CD4-positive, alpha-beta T cell treated with Interferon gamma for 1 hour (primary cell): ENCODE data around the gene USP13.

ENCODE experiments used
- DNase-seq: peaks from one replicate; pipeline ENCODE4 v3.0.0-alpha.2; 2020

The USP13 gene

DNA sequence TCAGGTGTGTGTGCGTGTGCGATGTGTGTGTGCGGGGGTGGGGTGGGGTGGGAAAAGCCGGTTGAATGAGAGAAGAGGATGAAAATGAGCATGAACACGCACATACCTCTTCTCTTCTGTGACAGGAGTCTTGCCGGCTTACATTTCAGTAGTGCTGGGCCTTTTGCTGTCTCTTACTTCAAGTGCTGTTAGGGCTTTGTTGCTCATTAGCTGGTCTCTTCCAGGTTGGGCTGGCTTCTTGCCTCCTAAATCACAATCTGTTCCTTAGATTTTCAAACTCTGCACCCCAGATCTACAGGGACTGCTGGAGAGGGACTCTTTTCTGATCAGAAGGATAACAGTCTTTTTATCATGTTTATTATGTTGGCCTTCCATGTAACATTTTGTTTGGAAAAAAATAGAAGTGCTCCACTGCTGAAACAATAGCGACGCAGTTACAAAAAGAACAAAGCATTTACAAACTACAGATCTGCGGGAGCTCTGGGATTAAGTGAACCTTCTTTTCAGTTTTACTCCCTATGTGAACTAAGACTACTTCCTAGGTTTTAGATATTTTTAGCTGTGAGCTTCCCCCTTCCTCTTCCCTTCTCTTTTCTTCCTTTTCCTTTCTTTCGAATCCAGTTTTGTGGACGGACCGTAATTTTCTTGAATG lies 48.5 kb downstream of the USP13 start:
- DNase-seq, result no peak

DNA sequence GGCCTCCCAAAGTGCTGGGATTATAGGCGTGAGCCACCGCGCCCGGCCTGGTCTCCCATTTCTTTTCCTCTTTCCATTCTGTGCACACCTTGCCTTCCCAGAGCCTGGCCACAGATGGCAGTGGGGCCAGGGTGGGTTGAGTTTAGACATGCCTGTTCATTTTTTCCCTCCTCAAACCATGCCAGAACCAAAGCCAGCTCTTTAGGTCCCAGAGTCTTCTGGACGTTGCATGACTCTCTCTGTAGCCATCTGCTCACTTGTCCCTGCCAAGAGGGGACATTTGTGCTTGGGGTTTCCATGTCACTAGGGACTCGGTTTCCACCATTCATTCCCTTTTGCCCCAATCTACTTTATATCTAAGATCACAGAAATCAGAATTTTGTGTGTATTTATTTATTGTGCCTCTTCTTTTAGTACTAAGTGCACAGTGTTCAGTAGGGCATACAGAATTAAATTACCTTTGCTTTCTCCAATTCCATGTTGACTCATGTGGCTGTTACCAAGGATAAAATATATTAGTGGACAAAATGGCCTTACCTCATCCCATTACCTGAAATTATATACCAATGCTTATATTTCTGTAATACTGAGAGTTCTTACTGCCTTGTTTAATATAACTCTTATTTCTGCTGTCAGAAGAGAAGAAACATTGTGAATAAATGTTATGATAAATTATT lies 49.6 kb downstream of the USP13 start:
- DNase-seq, result no peak

DNA sequence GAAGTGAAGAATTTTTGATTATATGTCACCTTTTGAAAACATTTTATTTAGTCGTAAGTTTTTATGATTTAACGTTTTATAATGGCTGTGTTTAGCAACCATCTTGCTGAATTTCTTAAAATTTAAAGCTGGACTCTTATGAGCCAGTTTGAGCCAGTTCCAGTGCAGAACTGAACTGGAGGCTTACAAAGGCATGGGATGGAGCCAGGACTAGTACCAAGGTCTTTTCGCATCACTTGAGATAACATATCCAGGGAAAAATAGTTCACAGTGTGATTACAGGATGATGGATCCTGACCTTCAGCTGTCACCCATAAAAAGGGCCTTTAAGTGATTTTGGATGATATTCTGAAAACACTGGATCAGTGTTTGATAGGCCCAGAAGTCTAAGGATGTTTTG lies 51.0 kb downstream of the USP13 start:
- no peak for DNase-seq

DNA sequence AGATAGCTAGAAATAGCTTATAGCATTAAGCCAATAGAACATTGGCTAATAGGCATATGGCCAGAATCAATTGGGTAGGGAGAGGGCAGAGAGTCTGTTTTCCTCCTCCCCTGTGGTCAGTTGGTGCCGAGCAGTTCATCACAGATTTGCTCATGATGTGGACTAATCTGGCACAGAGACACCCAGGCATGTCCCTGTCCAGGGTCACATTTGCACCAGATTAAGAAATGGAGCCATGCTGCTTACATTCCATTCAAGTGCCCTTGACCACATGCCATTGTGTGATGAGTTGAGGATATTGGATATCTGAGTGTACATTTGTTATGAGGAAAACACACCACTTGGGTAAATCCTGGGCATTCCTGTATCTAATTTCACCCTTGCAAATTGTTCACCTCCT lies 53.4 kb downstream of the USP13 start:
- no peak for DNase-seq

DNA sequence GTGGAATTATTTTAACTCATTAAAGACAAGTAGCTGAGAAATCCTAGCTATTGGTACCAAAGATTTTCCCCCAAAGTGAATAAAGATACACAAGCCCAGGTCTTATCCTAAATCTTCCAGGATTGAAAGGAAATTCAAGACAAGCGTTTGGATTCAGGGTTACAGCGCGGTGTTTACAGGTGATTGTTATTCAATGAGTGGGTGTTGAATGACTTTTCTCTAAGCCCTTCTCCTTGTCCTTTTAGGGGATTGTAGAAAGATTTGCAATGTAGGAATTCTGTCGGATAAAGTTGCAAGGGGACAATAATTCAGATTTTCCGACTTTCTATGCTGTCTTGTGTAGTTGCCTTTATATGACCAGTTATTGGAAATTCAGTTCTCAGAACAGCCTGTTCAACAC lies 57.2 kb downstream of the USP13 start:
- no peak for DNase-seq

DNA sequence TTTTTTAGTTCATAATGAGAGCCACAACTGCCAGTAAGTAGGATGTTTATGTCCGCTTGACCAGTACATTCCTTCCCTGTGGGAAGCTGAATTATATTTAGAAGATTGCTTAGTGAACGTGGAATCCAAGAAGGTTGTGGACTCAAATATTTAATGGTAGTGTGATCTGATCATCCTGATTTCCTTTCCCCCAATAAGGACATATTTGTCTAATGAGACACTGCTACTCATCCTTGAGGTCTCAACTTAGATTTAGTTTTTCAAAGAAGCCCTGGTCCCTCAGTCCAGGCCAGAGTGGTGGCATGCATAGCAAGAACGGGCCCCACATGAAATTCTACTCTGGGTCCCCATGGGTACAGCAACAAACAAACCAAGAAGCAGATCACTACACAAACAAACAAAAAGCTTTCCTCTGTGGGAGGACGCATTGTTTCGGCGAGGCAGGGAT lies 60.8 kb downstream of the USP13 start:
- DNase-seq, result no peak

DNA sequence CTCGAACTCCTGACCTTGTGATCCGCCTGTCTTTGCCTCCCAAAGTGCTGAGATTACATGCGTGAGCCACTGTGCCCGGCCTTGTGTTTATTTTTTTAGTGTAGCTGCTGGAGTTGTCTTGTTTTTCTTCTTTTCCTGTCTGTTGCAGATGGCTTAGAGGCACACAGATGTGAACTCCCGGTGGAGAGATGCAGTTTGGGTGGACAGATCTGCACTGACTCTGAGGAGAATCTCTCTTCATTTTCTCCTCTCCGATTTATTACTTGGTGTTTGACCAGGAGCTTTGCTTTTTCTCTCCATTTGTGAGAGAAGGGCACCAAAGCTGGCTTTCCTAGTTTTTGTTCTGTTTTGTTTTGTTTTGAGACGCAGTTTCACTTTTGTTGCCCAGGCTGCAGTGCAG lies 62.7 kb downstream of the USP13 start:
- no peak for DNase-seq

DNA sequence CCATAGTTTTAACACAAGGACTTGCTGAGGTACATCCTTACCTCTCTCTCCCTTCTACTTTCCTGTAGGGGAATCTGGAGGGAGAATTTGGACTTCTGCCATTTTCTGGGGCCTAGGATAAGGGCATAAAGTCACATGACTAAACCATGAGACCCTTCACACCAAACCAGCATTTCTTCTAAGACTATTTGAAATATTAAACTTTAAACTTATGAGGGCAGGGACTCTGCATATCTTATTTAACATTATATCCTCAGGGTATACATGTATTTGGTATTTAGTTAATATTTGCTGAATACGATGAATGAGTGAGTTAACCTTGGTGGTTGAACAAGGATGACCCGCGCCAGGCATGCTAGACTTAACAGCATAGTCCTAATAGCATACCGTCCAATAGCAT lies 63.4 kb downstream of the USP13 start:
- no peak for DNase-seq

DNA sequence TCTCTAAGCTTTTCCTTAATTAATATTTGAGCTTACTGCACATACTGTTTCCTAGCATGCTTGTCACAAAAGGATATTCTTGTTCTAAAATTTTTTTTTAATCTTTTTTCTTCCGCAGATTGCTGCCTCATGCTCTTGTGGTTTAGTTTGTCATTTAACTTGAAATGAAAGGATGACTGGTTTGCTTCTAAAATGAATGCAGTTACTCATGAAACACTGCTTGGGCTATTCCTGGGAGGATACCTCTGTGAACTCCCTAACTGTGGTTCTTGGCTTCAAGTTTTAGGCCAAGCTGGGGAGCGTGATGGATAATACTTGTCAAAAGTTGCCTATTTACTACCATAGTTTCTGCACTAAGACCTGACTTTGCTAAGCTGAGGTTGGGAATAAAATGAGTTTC lies 64.0 kb downstream of the USP13 start:
- no peak for DNase-seq

DNA sequence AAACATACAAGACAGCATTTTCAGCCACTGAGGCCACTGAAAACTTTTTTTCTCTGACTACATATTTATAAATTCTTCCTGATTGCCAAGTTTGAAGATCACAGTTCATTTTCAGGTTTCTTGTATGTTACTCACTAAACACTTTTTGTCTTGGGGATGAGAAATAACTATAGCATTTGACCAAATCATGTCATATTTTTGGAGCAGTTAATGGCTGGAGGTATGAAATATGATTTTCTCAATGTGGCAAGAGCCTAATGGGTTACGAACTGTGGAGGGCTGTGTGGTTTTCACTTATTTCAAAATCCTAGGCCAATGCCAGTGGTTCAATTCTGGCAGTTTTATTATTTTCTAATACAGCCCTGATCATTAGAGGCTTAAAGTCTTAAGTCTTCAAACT lies 64.4 kb downstream of the USP13 start:
- no peak for DNase-seq

DNA sequence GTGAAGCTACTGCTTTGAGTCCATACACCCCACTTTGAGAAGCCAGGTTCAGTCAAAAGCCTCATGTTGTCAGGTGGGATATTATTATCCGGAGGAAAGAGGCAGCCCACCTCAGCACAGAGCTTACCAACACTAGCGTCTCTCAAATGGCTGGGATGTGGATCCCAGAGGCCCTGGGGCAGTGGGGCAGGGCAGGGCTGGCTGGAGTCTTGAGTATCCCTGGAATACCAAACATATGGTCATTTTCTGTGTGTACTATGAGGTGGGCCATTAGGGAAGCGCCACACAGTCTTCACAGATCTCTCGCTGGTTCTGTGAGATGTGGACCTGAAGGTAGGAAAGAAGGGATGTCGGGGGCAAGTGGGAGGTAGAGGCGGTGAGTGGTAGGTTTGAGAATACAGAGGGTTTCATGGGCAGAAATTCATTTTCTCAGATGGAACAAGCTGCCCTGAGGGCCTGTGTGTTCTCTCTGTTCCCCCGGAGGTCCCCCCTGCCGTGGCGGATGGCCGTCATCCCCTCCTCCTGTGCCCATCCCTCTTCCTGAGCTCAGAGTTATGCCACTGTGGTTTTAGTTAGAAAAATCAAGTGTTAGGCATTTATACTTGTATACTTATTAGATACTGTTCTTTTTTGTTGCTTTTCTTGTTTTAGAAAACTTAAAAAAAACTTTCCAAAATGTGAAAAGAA lies 66.4 kb downstream of the USP13 start:
- no peak for DNase-seq

DNA sequence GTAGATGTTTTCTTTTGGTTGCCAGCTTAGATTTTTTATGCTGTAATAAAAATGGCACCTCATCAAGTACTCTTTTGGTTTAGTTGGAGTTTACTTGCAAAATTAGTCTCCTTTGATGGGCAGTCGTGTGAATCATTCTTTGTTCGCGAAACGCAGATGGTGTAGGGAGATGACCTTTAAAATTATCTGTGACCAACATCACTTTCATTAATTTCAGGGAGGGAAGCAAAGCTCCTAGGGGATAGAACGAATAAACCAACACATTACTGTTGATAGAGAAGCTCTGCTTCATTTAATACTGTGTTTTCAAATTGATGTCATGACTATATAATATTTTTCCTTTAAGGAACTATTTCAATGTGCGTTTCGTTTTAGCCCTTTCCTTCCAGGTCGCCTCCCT lies 67.4 kb downstream of the USP13 start:
- no peak for DNase-seq

DNA sequence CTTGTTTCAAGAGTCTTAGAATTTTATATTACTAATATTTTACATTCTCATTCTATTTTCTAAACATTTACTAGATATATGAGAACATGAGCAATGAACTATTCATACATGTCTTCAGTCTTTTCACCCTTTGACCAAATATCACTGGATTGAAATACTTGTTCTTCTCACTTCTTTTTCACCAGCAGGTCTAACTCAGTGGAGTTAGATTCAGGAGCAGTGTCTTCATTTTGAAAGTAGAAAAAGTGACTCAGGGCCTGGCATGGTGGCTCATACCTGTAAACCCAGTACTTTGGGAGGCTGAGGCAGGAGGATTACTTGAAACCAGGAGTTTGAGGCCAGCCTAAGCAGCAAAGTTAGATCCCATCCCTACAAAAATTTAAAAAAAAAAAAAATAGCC lies 70.8 kb downstream of the USP13 start:
- no peak for DNase-seq

DNA sequence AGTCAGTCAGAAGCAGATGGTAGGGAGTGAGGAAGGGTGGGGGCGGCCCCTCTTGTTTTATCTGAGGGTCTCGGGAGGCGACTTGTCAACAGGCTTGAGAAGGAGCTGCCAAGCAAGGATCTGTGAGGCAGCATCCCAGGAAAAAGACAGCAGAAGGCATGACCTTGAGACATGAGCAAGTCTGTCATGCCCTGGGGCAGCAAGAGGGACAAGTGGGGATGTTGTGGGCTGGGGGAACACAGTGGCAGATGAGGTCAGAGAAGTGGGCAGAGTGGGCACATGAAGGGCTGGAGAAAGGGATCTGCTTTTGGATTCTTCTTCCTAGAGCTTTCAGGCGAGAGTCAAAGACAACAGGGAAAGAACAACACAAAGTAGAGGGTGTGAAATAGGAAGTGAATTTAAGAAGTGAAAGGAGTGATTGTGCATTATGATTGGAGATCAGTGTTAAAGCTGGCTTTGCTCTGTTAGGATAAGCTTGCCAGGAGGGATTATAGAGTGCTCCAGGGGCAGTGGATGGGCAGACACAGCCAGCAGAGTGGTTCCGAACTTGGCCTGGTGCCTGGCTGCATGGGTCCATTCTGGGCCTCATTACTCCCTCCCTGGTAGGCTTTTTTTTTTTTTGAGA lies 73.3 kb downstream of the USP13 start:
- DNase-seq, result no peak

DNA sequence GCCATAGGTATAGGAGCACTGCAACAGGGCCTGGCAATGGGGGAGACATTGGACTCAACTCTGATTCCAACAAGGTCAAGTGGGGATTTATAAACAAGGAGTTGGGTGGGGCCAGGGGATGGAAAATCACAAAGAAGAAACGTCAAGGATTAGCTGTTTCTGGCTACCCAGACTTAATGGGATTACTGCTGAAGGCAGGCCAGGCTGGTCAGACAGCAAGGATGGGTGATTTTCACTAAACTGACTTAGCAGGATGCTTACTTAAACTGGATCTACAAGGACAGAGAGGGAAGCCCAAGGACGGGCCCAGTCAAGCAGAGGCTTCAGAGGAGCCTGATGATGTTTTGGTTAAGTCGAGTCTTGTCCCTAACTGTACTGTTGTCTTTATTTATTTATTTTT lies 76.2 kb downstream of the USP13 start:
- DNase-seq, result no peak

DNA sequence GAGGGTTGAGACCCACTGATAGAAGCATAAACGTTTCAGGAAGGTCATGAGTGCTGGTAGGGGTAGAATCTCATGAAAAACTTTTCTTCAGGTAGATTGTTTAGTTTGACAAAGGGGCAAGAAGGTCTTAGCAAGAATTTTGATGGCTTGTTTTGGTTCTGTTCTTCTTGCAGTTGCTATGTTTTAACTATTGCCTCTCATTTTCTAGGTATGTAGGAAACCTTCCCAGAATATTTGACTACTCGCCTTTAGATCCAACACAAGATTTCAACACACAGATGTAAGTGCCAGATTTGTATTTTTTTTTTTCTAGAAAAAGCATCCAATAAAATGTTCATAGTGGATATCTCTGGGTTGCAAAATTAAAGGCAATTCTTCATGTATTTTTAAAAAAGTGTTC lies 77.1 kb downstream of the USP13 start:
- DNase-seq, result no peak

DNA sequence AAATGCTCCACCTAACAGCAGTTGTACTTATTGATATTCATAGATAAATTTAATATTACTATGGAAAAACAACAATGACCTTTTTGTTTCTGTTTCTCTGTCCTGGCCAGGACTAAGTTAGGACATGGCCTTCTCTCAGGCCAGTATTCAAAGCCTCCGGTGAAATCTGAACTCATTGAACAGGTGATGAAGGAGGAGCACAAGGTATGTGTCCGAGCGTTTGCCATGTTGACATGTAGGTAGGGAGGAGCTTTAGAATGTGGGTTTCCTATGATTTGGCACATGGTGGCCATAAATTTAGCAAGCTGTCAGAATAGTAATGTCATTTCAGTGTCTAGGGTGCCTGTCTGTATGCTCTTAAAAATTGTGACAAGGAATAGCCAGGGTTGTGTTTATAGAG lies 77.7 kb downstream of the USP13 start:
- no peak for DNase-seq

DNA sequence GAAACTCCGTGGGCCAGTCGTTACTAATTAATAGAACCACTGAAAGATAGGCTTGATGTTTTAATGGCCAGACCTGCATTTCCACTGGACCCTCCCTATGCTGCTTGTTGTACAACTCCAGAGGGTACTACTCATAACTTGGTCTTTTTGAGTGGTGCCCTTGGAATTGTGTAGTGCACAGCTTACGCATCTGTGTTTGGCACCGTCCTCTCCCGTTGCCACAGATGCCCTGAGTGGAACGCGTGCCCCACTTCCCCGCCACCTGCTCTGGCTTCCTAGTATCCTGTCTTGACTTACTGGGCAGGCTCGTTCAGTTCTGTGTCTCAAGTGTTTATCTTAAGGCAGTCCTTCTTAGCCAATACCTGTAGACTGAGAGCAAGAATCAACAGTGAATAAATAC lies 78.7 kb downstream of the USP13 start:
- DNase-seq, result no peak

DNA sequence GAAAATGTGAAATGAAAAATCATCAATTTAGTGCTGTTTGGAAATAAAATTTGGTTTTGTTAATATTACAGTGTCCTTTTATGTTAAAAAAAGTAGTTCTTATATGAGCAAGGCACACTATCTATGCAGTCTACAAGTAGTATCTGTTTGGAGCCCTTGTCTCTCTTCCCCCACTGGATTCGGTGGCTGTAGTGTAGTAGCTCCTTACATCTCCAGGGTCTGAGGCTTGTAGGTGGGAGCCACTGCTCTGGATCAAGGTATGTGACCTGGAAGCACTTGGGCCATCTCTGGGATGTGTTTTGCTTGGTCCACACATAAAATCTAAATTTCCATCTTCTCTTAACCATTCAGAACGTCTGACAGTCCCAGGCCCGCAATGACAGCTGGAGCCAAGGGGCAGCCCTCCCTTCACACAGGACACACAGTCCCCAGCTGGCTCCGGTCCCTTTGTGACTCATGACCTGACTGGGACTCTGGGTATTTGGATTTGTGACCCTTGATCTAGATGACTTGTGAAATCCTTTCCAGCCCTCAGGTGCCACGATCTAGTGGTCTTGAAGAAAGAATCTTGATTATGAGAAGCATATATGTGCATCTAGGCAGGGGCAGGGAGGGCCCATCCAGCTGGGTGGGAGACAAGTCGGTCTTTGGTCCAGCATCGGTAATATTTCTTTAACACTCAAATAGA lies 80.0 kb downstream of the USP13 start:
- no peak for DNase-seq

DNA sequence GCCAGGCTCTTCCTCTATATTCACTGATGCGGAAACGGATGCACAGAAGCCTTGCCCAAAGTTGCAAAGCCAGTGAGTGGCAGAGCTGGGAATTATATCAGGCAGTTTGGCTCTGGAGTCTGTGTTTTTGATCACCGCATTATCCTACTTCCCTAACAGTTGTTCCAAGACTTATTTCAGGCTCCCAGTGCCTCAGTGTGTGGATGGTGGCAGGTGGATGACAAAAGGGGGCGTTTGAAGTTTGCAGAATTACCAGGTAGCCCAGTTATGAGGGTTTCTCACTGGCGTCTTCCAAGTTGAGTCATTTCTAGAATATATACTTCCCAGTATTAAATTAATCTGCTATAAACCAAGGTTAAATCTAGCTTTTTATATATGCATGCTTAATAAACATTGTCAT lies 81.0 kb downstream of the USP13 start:
- DNase-seq, result no peak

DNA sequence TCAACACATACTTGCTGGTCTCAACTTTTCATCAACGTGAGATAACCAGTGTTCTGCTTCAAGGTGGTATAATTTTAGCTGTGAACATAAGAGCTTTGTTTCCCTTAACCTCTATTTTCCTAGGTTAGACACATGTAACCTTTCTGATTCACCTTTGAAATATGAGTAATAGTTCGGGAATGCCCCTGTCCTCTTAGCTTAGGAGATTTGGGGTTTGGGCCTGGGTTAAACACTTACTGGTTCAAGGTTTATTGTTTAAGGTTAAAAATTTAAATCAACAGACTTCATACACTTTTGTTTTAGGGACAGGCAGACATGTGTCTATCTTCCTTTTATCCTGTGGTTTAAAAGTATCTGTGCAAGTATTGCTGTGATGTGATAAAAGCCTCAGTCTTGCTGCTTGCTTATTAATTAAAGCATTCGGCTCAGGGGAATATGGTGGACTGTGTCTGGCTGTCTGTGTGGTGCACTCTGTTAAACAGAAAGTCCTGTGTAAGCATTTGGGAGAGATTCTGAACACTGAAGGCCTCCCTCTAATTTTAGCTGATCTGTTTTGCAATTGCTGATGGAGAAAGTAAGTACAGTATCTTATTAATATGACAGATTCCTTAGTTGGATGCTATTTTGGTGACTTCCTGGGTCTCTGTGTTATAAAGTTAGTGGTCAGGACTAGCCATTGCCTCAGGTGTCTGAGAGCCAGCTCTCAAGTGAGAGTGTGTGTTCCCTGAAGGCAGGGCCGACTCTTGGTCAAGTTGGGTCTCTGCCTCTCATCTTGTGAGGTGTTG lies 81.8 kb downstream of the USP13 start:
- DNase-seq, result no peak

DNA sequence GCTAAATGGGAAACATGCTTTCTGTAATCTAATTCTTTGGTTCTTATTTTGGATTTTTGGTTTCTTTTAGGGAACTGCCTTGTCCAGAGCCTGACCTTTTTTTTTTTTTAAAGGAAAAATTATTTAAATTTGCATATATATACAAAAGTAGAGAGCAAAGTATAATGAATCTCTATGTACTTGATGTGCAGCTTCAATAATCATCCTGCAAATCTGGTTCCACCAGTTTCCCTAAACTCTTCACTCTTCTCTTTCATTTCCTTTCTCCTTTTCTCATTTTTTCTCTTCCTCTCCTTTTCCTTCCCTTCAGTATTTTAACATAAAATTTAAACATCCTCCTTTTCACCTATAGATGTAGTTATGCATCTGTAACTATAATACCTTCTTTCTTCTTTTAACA lies 82.5 kb downstream of the USP13 start:
- no peak for DNase-seq

DNA sequence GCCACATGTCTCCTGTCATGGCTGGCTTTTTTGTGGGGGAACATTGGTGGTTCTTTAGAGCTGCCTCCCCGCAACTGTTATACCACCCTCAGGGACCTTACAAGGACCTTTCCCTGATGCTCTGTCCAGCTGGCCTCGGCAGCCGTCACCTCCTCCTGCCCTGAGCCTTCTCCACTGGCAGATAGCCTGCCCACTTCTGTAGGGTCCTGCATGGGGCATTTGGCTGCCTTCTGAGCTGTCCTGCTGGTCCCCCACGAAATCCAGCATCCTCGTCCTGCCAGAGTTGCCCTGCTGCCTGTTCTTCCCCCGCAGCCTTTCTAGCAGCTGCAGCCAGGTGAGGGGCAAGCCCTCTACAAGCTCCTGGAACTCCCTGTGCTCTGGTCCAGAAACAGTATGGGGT lies 86.2 kb downstream of the USP13 start:
- DNase-seq, result no peak
